Endothelial cell of umbilical vein (primary cell): ENCODE results near the gene FRY. TPM values are rescaled to one million over a fixed set of nuclear protein-coding genes. Genes with fewer than 3 reads are reported as not detected.
A peak's percentile ranks its signal among the peaks of the same experiment; 100 is the strongest.

ENCODE experiments used
- Bru-seq: library from RNA; stranded (reverse); fragments of 400-500 nt; gene quantifications from one replicate; lab custom pipeline; 2021; lab: Mats Ljungman, UMichigan
- BruChase-seq, 2 experiments: library from RNA; stranded (reverse); fragments of 400-500 nt; gene quantifications; one replicate each; lab custom pipeline; 2021; lab: Mats Ljungman, UMichigan
- BruUV-seq: library from RNA; stranded (reverse); fragments of 400-500 nt; replicated peaks from 2 replicates; lab custom pipeline; 2021; lab: Mats Ljungman, UMichigan
- CTCF ChIA-PET: fragments of 300-600, 350-600 bp; sonication (Branson Sonifier 250); formaldehyde crosslinking; loops from one replicate; lab custom pipeline; 2021; ENCODE audit warnings: antibody characterized with exemption, inconsistent platforms; lab: Charles Lee
- POLR2A ChIA-PET: fragments of 300-600, 350-600 bp; sonication (Branson Sonifier 250); formaldehyde crosslinking; loops from one replicate; lab custom pipeline; 2021; ENCODE audit warnings: antibody characterized with exemption, inconsistent platforms; lab: Charles Lee
- DNase-seq: peaks from one replicate; pipeline ENCODE4 v3.0.0-alpha.2; 2011; ENCODE audit warnings: low read depth, low spot score
- FAIRE-seq: peaks from 2 replicates; lab custom pipeline; 2011; peaks lifted over from hg19 to GRCh38; lab: Jason Lieb, UNC
- H2AFZ ChIP-seq: 2 replicates; pipeline ENCODE4 v1.6.0; 2012; ENCODE audit warnings: low read depth, low read length, control low read depth, inconsistent platforms
- H3K27ac ChIP-seq: 2 replicates; pipeline ENCODE4 v1.5.1; 2011; ENCODE audit warnings: low read depth, mild to moderate bottlenecking, control low read depth, low read length, moderate library complexity; ENCODE audit not compliant: insufficient read depth
- H3K27me3 ChIP-seq, 2 experiments: 2 replicates each; pipeline versions ENCODE4 v1.6.0 to v1.6.1; 2011; ENCODE audit warnings: low read length in 2 of 2, mixed read lengths in 1 of 2; ENCODE audit not compliant: control insufficient read depth in 2 of 2, insufficient read depth in 2 of 2
- H3K36me3 ChIP-seq, 2 experiments: 2 replicates in 1 of 2; 3 replicates in 1 of 2; pipeline ENCODE4 v1.5.1; 2011; ENCODE audit warnings: low read length in 2 of 2, mild to moderate bottlenecking in 1 of 2, moderate library complexity in 1 of 2; ENCODE audit not compliant: control insufficient read depth in 2 of 2, insufficient read depth in 2 of 2; ENCODE audit errors: extremely low read depth in 1 of 2
- H3K4me1 ChIP-seq: 3 replicates; pipeline ENCODE4 v1.5.1; 2011; ENCODE audit warnings: mild to moderate bottlenecking, low read length; ENCODE audit not compliant: control insufficient read depth, insufficient read depth; ENCODE audit errors: extremely low read depth
- H3K4me2 ChIP-seq: 2 replicates; pipeline ENCODE4 v1.6.1; 2011; ENCODE audit warnings: low read length, control low read depth, mixed read lengths; ENCODE audit not compliant: insufficient read depth
- H3K4me3 ChIP-seq, 3 experiments: fragments of 200-600 bp in 1 of 3; sonication (generic), shearing (Covaris generic) in 1 of 3; replicated peaks in 1 of 3; 2 replicates each; pipeline ENCODE4 v1.5.1; 2011 to 2016; ENCODE audit warnings: control low read depth in 3 of 3, low read length in 3 of 3, mild to moderate bottlenecking in 2 of 3, inconsistent platforms in 1 of 3, low read depth in 1 of 3, moderate library complexity in 1 of 3; ENCODE audit not compliant: insufficient read depth in 1 of 3
- H3K79me2 ChIP-seq: 2 replicates; pipeline ENCODE4 v1.6.0; 2012; ENCODE audit warnings: low read length, inconsistent platforms; ENCODE audit not compliant: control insufficient read depth, insufficient read depth
- H3K9ac ChIP-seq: replicated peaks from 2 replicates; pipeline ENCODE3; 2011; ENCODE audit warnings: low read length, control low read depth; ENCODE audit not compliant: insufficient read depth; ENCODE audit errors: extremely low read depth
- H3K9me1 ChIP-seq: replicated peaks from 3 replicates; pipeline ENCODE4 v1.6.0; 2011; ENCODE audit warnings: mild to moderate bottlenecking, low read length; ENCODE audit not compliant: control insufficient read depth, insufficient read depth; ENCODE audit errors: extremely low read depth
- H3K9me3 ChIP-seq: replicated peaks from 2 replicates; pipeline ENCODE4 v1.5.1; 2012; ENCODE audit warnings: low read length, inconsistent platforms; ENCODE audit not compliant: control insufficient read depth, insufficient read depth
- H4K20me1 ChIP-seq: replicated peaks from 2 replicates; pipeline ENCODE3; 2011; ENCODE audit warnings: mild to moderate bottlenecking, low read length; ENCODE audit not compliant: control insufficient read depth, insufficient read depth; ENCODE audit errors: extremely low read depth
- CTCF ChIP-seq, 2 donors: IDR thresholded peaks; 1 replicate in 1 of 2; 2 replicates in 1 of 2; pipeline ENCODE4 v1.5.1; 2011; ENCODE audit warnings: low read length in 2 of 2, mild to moderate bottlenecking in 2 of 2, moderate library complexity in 2 of 2, control low read depth in 1 of 2, inconsistent platforms in 1 of 2, low read depth in 1 of 2; ENCODE audit not compliant: insufficient read depth in 1 of 2; ENCODE audit errors: extremely low read depth in 1 of 2
- EZH2 ChIP-seq: IDR thresholded peaks from 2 replicates; pipeline ENCODE4 v1.6.1; 2012; ENCODE audit warnings: borderline replicate concordance, low read depth, mild to moderate bottlenecking, moderate library complexity, low read length, inconsistent platforms; ENCODE audit not compliant: severe bottlenecking
- GATA2 ChIP-seq: IDR thresholded peaks from 2 replicates; pipeline ENCODE4 v1.7.0; 2011; ENCODE audit warnings: low read depth, mild to moderate bottlenecking, moderate library complexity, mixed read lengths, low read length; ENCODE audit not compliant: insufficient read length, insufficient read depth
- JUN ChIP-seq: IDR thresholded peaks from 2 replicates; pipeline ENCODE4 v1.6.1; 2011; ENCODE audit warnings: borderline replicate concordance, low read depth; ENCODE audit not compliant: insufficient read length, insufficient read depth
- MAX ChIP-seq: IDR thresholded peaks from 2 replicates; pipeline ENCODE4 v1.6.1; 2011; ENCODE audit not compliant: insufficient read depth, insufficient read length
- MYC ChIP-seq: IDR thresholded peaks from one replicate; pipeline ENCODE4 v1.6.1; 2011; ENCODE audit warnings: mild to moderate bottlenecking, low read depth, low read length
- POLR2AphosphoS5 ChIP-seq: IDR thresholded peaks from 2 replicates; pipeline ENCODE4 v1.6.1; 2012; ENCODE audit warnings: low read depth, mild to moderate bottlenecking, control low read depth, low read length, moderate library complexity; ENCODE audit not compliant: insufficient read depth
- dilution Hi-C: fragments of 300-500 bp; cut with MboI; formaldehyde crosslinking; loops from one replicate; pipeline ENCODE4 v1.15.0; 2019; ENCODE audit warnings: low sequenced_read_pairs; ENCODE audit not compliant: extremely low pct_ligation_motif_present
- intact Hi-C: fragments of 100-400 bp; cut with micrococcal nuclease; formaldehyde crosslinking; loops from one replicate; pipeline ENCODE4 v1.10.0; 2022
- long read RNA-seq: library from polyadenylated mRNA; stranded (forward); transcript quantifications from one replicate; pipeline ENCODE4 v2.0.0, GENCODE V29; 2021
- polyA minus RNA-seq, 3 experiments: library from RNA; depleted of rRNA, polyadenylated mRNA; stranded (reverse); fragments of >200 nt; gene quantifications; 1 replicate in 1 of 3; 2 replicates in 2 of 3; pipeline ENCODE4 v1.2.3, GENCODE V29; 2011
- polyA plus RNA-seq, 4 experiments: library from polyadenylated mRNA; depleted of rRNA in 3 of 4; stranded (reverse) in 3 of 4; unstranded in 1 of 4; fragments of >200 nt; gene quantifications; 2 replicates each; pipeline versions ENCODE4 v1.2.1 to v1.2.3, GENCODE V29; 2011 to 2012; ENCODE audit warnings: missing spikeins in 1 of 4
- total RNA-seq: library from RNA; stranded (reverse); gene quantifications from 2 replicates; pipeline ENCODE4 v1.2.3, GENCODE V29; 2021

The FRY gene
- total RNA-seq (75.8 and 86.7 TPM in 2 replicates), polyA plus RNA-seq (40.0 and 57.3 TPM in 2 replicates), polyA minus RNA-seq (103 and 114 TPM in 2 replicates), Bru-seq, nascent RNA (percentile 50 among the genes with signal in this experiment), BruChase-seq, experiment 1, labeled RNA remaining after a 6-hour chase (percentile 40 among the genes with signal in this experiment), BruChase-seq, experiment 2, labeled RNA remaining after a 2-hour chase (percentile 39 among the genes with signal in this experiment)
- polyA plus RNA-seq (2011; cell fraction: cytosol; rRNA removed), result 43.3 and 47.7 TPM in 2 replicates
- polyA plus RNA-seq (2011; cell fraction: nucleus; rRNA removed), result 63.4 and 71.0 TPM in 2 replicates
- 36.5 and 37.6 TPM in 2 replicates for polyA plus RNA-seq (2012)
- 0.31 TPM for polyA minus RNA-seq (2011; cell fraction: cytosol; rRNA and poly(A)+ RNA removed)
- polyA minus RNA-seq (2011; cell fraction: nucleus; rRNA and poly(A)+ RNA removed), result 63.4 and 65.7 TPM in 2 replicates
- long read RNA-seq, partial matches to known transcripts, result 121 of 188 reads
- long read RNA-seq, other reads (novel, unspliced or antisense), result 67 of 188 reads

GRCh38 chr13:32031025-32031814 is at the start of gene FRY:
TSS of gene FRY (plus strand) at chr13:32031774. CDS start at chr13:32031796, 22 bp downstream.
- Histone ChIP-seq H4K20me1 (no peaks in the 10 kb centered on the region), H3K4me3 (peak within 1 kb of the TSS; percentile 59 to 88 (median 76)), H2AFZ (peak within 1 kb of the TSS; percentile 99), H3K36me3 (no peaks in the 10 kb centered on the region), H3K9me1 (no peaks in the 10 kb centered on the region), H3K4me1 (peaks cover 12% of the 10 kb centered on the region), H3K27me3 (no peaks in the 10 kb centered on the region), H3K4me2 (peak within 1 kb of the TSS; percentile 64), H3K79me2 (no peaks in the 10 kb centered on the region), H3K27ac (no peak within 1 kb of the TSS), H3K9ac (peak within 1 kb of the TSS; percentile 43), H3K9me3 (no peaks in the 10 kb centered on the region)
- DNase-seq, result peak; percentile 55
- TF ChIP-seq CTCF (IDR thresholded peaks at IDR 0.05; ENCODE audit: extremely low read depth in 1 of 2, insufficient read depth in 1 of 2, low read depth in 1 of 2, low read length in 2 of 2) (peak in 1 of 2 donors; percentile 18), JUN (no peak), MYC (no peak), MAX (no peak), POLR2AphosphoS5 (no peak), GATA2 (no peak), EZH2 (no peak)
- BruUV-seq, result no TSS peak
- intact Hi-C loops (loop anchor here (5.0 kb wide), 3 partner anchors 81 to 286 kb away; partner anchors contain the start of genes BRCA2 and ZAR1L), dilution Hi-C loops (no loop called here)
- POLR2A ChIA-PET, result interaction anchor here (0.6 kb wide), 1 partner anchor 286 kb away, joined by 3 read pairs; no protein-coding TSS in a partner anchor
- FAIRE-seq, result peak; percentile 84
- CTCF ChIA-PET, result interaction anchor here (0.9 to 2.8 kb wide), 6 partner anchors 121 to 550 kb away, joined by 3 to 13 read pairs (median 4); no protein-coding TSS in a partner anchor
